ENCODE data around the gene P2RY6.

Gene P2RY6

GRCh38 chr11:73291781-73292524, 19.8 kb downstream of the P2RY6 start:
- TF ChIP-seq JUND (IDR thresholded peaks at IDR 0.05; ENCODE audit: low read depth), result no peak
- in situ Hi-C loops (cut with HindIII; ENCODE audit: low pct_unique_long_range_greater_than_20kb, low sequenced_read_pairs), result no loop called here
- no peak for DNase-seq (ENCODE audit: low read depth in 1 of 2, low spot score in 1 of 2)

- in situ Hi-C loops (cut with HindIII; ENCODE audit: low pct_unique_long_range_greater_than_20kb, low sequenced_read_pairs), result no loop called here
- no peak for DNase-seq (ENCODE audit: low read depth in 1 of 2, low spot score in 1 of 2)
- no peak for TF ChIP-seq JUND (IDR thresholded peaks at IDR 0.05; ENCODE audit: low read depth)
Measured at GRCh38 chr11:73292525-73292894, 20.4 kb downstream of the P2RY6 start.

- TF ChIP-seq JUND (IDR thresholded peaks at IDR 0.05; ENCODE audit: low read depth), result no peak
- in situ Hi-C loops (cut with HindIII; ENCODE audit: low pct_unique_long_range_greater_than_20kb, low sequenced_read_pairs), result no loop called here
- no peak for DNase-seq (ENCODE audit: low read depth in 1 of 2, low spot score in 1 of 2)
Measured at GRCh38 chr11:73293356-73293936, 21.3 kb downstream of the P2RY6 start.

- in situ Hi-C loops (cut with HindIII; ENCODE audit: low pct_unique_long_range_greater_than_20kb, low sequenced_read_pairs), result no loop called here
- no peak for TF ChIP-seq JUND (IDR thresholded peaks at IDR 0.05; ENCODE audit: low read depth)
- DNase-seq (ENCODE audit: low read depth in 1 of 2, low spot score in 1 of 2), result no peak
Measured at GRCh38 chr11:73294604-73295003, 22.5 kb downstream of the P2RY6 start.

- peak in 1 of 2 experiments; percentile 80 for DNase-seq (ENCODE audit: low read depth in 1 of 2, low spot score in 1 of 2)
- TF ChIP-seq JUND (IDR thresholded peaks at IDR 0.05; ENCODE audit: low read depth), result no peak
- in situ Hi-C loops (cut with HindIII; ENCODE audit: low pct_unique_long_range_greater_than_20kb, low sequenced_read_pairs), result no loop called here
Measured at GRCh38 chr11:73295241-73295995, 23.3 kb downstream of the P2RY6 start.

- DNase-seq (ENCODE audit: low read depth in 1 of 2, low spot score in 1 of 2), result no peak
- no peak for TF ChIP-seq JUND (IDR thresholded peaks at IDR 0.05; ENCODE audit: low read depth)
- in situ Hi-C loops (cut with HindIII; ENCODE audit: low pct_unique_long_range_greater_than_20kb, low sequenced_read_pairs), result no loop called here
Measured at GRCh38 chr11:73295996-73296318, 23.8 kb downstream of the P2RY6 start.

GRCh38 chr11:73296501-73297230, 24.5 kb downstream of the P2RY6 start:
- no peak for DNase-seq (ENCODE audit: low read depth in 1 of 2, low spot score in 1 of 2)
- in situ Hi-C loops (cut with HindIII; ENCODE audit: low pct_unique_long_range_greater_than_20kb, low sequenced_read_pairs), result no loop called here
- no peak for TF ChIP-seq JUND (IDR thresholded peaks at IDR 0.05; ENCODE audit: low read depth)

GRCh38 chr11:73297231-73297590, 25.1 kb downstream of the P2RY6 start:
- no peak for TF ChIP-seq JUND (IDR thresholded peaks at IDR 0.05; ENCODE audit: low read depth)
- in situ Hi-C loops (cut with HindIII; ENCODE audit: low pct_unique_long_range_greater_than_20kb, low sequenced_read_pairs), result no loop called here
- no peak for DNase-seq (ENCODE audit: low read depth in 1 of 2, low spot score in 1 of 2)

- in situ Hi-C loops (cut with HindIII; ENCODE audit: low pct_unique_long_range_greater_than_20kb, low sequenced_read_pairs), result no loop called here
Measured at GRCh38 chr11:73297702-73298101, 25.6 kb downstream of the P2RY6 start.

GRCh38 chr11:73298233-73298632, 26.1 kb downstream of the P2RY6 start:
- TF ChIP-seq JUND (IDR thresholded peaks at IDR 0.05; ENCODE audit: low read depth), result no peak
- DNase-seq (ENCODE audit: low read depth in 1 of 2, low spot score in 1 of 2), result no peak
- in situ Hi-C loops (cut with HindIII; ENCODE audit: low pct_unique_long_range_greater_than_20kb, low sequenced_read_pairs), result no loop called here

More at GRCh38 chr11:73297702-73298101, 25.6 kb downstream of the P2RY6 start:
- TF ChIP-seq JUND (IDR thresholded peaks at IDR 0.05; ENCODE audit: low read depth), result no peak
- DNase-seq (ENCODE audit: low read depth in 1 of 2, low spot score in 1 of 2), result no peak

- in situ Hi-C loops (cut with HindIII; ENCODE audit: low pct_unique_long_range_greater_than_20kb, low sequenced_read_pairs), result no loop called here
- no peak for TF ChIP-seq JUND (IDR thresholded peaks at IDR 0.05; ENCODE audit: low read depth)
- DNase-seq (ENCODE audit: low read depth in 1 of 2, low spot score in 1 of 2), result no peak
Measured at GRCh38 chr11:73299751-73300150, 27.6 kb downstream of the P2RY6 start.

- in situ Hi-C loops (cut with HindIII; ENCODE audit: low pct_unique_long_range_greater_than_20kb, low sequenced_read_pairs), result no loop called here
- no peak for TF ChIP-seq JUND (IDR thresholded peaks at IDR 0.05; ENCODE audit: low read depth)
- DNase-seq (ENCODE audit: low read depth in 1 of 2, low spot score in 1 of 2), result no peak
Measured at GRCh38 chr11:73306069-73306841, 34.1 kb downstream of the P2RY6 start.

All from T47D (cell line).